Caco-2 (cell line): ENCODE results near the gene TTC21A. TPM values are rescaled to one million over a fixed set of nuclear protein-coding genes. Genes with fewer than 3 reads are reported as not detected.

Experiments used
- BruUV-seq: library from RNA; stranded (reverse); fragments of 400-500 nt; replicated peaks from 2 replicates; lab custom pipeline; 2021; lab: Mats Ljungman, UMichigan
- CTCF ChIA-PET: fragments of 300-600 bp; sonication (Branson Sonifier 250); formaldehyde crosslinking; loops from one replicate; lab custom pipeline; 2022; ENCODE audit warnings: antibody characterized with exemption; lab: Charles Lee
- POLR2A ChIA-PET: fragments of 300-600 bp; sonication (Branson Sonifier 250); formaldehyde crosslinking; loops from one replicate; lab custom pipeline; 2022; ENCODE audit warnings: antibody characterized with exemption; lab: Charles Lee
- DNase-seq, 2 experiments: peaks; one replicate each; pipeline versions ENCODE4 v3.0.0 to v3.0.0-alpha.2; 2020 to 2022
- H3K27me3 ChIP-seq: replicated peaks from 2 replicates; pipeline ENCODE4 v1.6.0; 2011; ENCODE audit warnings: low read length; ENCODE audit not compliant: control insufficient read depth, insufficient read depth
- H3K36me3 ChIP-seq: 2 replicates; pipeline ENCODE4 v1.5.1; 2011; ENCODE audit warnings: low read length; ENCODE audit not compliant: control insufficient read depth, insufficient read depth
- H3K4me1 ChIP-seq: fragments of 250-450 bp; sonication (Bioruptor Pico); 2 replicates; pipeline ENCODE4 v1.5.1; 2020; ENCODE audit warnings: mild to moderate bottlenecking
- H3K4me3 ChIP-seq: 2 replicates; pipeline ENCODE4 v1.5.1; 2011; ENCODE audit warnings: low read depth, mild to moderate bottlenecking, control low read depth, low read length
- H3K9me3 ChIP-seq: fragments of 250-450 bp; sonication (Bioruptor Pico); 2 replicates; pipeline ENCODE4 v1.5.1; 2020; ENCODE audit warnings: mild to moderate bottlenecking, moderate library complexity
- H3K27ac Mint-ChIP-seq: one replicate; pipeline ENCODE4 v1.8.0; 2022; ENCODE audit warnings: mixed read lengths; ENCODE audit not compliant: unreplicated experiment
- H3K27me3 Mint-ChIP-seq: one replicate; pipeline ENCODE4 v1.8.0; 2022; ENCODE audit warnings: mixed read lengths; ENCODE audit not compliant: insufficient read depth, unreplicated experiment
- H3K36me3 Mint-ChIP-seq: one replicate; pipeline ENCODE4 v1.8.0; 2022; ENCODE audit warnings: mild to moderate bottlenecking, mixed read lengths; ENCODE audit not compliant: insufficient read depth, unreplicated experiment
- H3K4me1 Mint-ChIP-seq: one replicate; pipeline ENCODE4 v1.8.0; 2022; ENCODE audit warnings: low read depth, mixed read lengths; ENCODE audit not compliant: unreplicated experiment
- H3K4me3 Mint-ChIP-seq: one replicate; pipeline ENCODE4 v1.8.0; 2022; ENCODE audit warnings: mild to moderate bottlenecking, moderate library complexity, mixed read lengths; ENCODE audit not compliant: unreplicated experiment
- H3K9me3 Mint-ChIP-seq: one replicate; pipeline ENCODE4 v1.8.0; 2022; ENCODE audit warnings: mixed read lengths; ENCODE audit not compliant: unreplicated experiment
- CTCF ChIP-seq, 2 experiments: fragments of 200-600 bp in 1 of 2; IDR thresholded peaks; 1 replicate in 1 of 2; 2 replicates in 1 of 2; pipeline versions ENCODE4 v1.5.1 to v1.8.0; 2011 to 2022; ENCODE audit warnings: antibody characterized with exemption in 1 of 2, control low read depth in 1 of 2, inconsistent platforms in 1 of 2, low read depth in 1 of 2, low read length in 1 of 2, mild to moderate bottlenecking in 1 of 2, moderate library complexity in 1 of 2; ENCODE audit not compliant: insufficient read depth in 1 of 2, severe bottlenecking in 1 of 2, unreplicated experiment in 1 of 2
- intact Hi-C: fragments of 100-400 bp; cut with micrococcal nuclease; formaldehyde crosslinking; loops from one replicate; pipeline ENCODE4 v1.10.0; 2022; ENCODE audit not compliant: unreplicated experiment
- total RNA-seq: library from RNA; stranded (reverse); gene quantifications from 2 replicates; pipeline ENCODE4 v1.2.3, GENCODE V29; 2022

The TTC21A gene
- total RNA-seq, 1 experiment from 2014 or later: 4.0 TPM

- Mint-ChIP-seq H3K27ac (no peak overlapping the region), H3K4me3 (no peak overlapping the region), H3K4me1 (peaks cover 18% of the 10 kb centered on the region), H3K9me3 (no peaks in the 10 kb centered on the region), H3K36me3 (peaks cover 2% of the 10 kb centered on the region), H3K27me3 (no peaks in the 10 kb centered on the region)
- intact Hi-C loops: no loop called here
- no TSS peak for BruUV-seq
- no peak for DNase-seq
- ChIA-PET POLR2A (no interaction called here), CTCF (interaction anchor here (2.7 kb wide), 1 partner anchor 102 kb away, joined by 13 read pairs; no protein-coding TSS in a partner anchor)
- H3K9me3 ChIP-seq: no peaks in the 10 kb centered on the region
- no peak for TF ChIP-seq CTCF (IDR thresholded peaks at IDR 0.05; ENCODE audit: insufficient read depth in 1 of 2, low read depth in 1 of 2, low read length in 1 of 2, severe bottlenecking in 1 of 2, unreplicated experiment in 1 of 2)
- H3K4me3 ChIP-seq: no peak overlapping the region
- no peaks in the 10 kb centered on the region for H3K27me3 ChIP-seq
- H3K36me3 ChIP-seq: no peaks in the 10 kb centered on the region
- peaks cover 16% of the 10 kb centered on the region for H3K4me1 ChIP-seq
These were observed 78.6 kb downstream of the TTC21A start for GRCh38 chr3:39185959-39186691.

- no peak overlapping the region for H3K4me3 Mint-ChIP-seq
- H3K9me3 Mint-ChIP-seq: no peaks in the 10 kb centered on the region
- H3K4me1 ChIP-seq: peaks cover 22% of the 10 kb centered on the region
- H3K9me3 ChIP-seq: no peaks in the 10 kb centered on the region
- DNase-seq: no peak
- TF ChIP-seq CTCF (IDR thresholded peaks at IDR 0.05; ENCODE audit: insufficient read depth in 1 of 2, low read depth in 1 of 2, low read length in 1 of 2, severe bottlenecking in 1 of 2, unreplicated experiment in 1 of 2): no peak
- no peaks in the 10 kb centered on the region for H3K27me3 Mint-ChIP-seq
- H3K4me3 ChIP-seq: no peak overlapping the region
- H3K36me3 ChIP-seq: no peaks in the 10 kb centered on the region
- no peaks in the 10 kb centered on the region for H3K36me3 Mint-ChIP-seq
- no TSS peak for BruUV-seq
- no peaks in the 10 kb centered on the region for H3K27me3 ChIP-seq
- intact Hi-C loops: no loop called here
- ChIA-PET POLR2A (no interaction called here), CTCF (interaction anchor here (0.6 to 2.7 kb wide), 2 partner anchors 59 to 102 kb away, joined by 3 to 13 read pairs; no protein-coding TSS in a partner anchor)
- peaks cover 13% of the 10 kb centered on the region for H3K4me1 Mint-ChIP-seq
- H3K27ac Mint-ChIP-seq: no peak overlapping the region
These were observed 79.2 kb downstream of the TTC21A start for GRCh38 chr3:39186692-39187151.

GRCh38 chr3:39187372-39188155 lies 80.1 kb downstream of the TTC21A start:
- Mint-ChIP-seq H3K27me3 (no peaks in the 10 kb centered on the region), H3K9me3 (no peaks in the 10 kb centered on the region), H3K4me1 (peaks cover 13% of the 10 kb centered on the region), H3K36me3 (no peaks in the 10 kb centered on the region), H3K27ac (no peak overlapping the region), H3K4me3 (no peak overlapping the region)
- ChIA-PET POLR2A (no interaction called here), CTCF (interaction anchor here (0.6 to 2.7 kb wide), 2 partner anchors 59 to 101 kb away, joined by 3 to 13 read pairs; no protein-coding TSS in a partner anchor)
- Histone ChIP-seq H3K27me3 (no peaks in the 10 kb centered on the region), H3K36me3 (no peaks in the 10 kb centered on the region), H3K4me1 (peaks cover 26% of the 10 kb centered on the region), H3K4me3 (no peak overlapping the region), H3K9me3 (no peaks in the 10 kb centered on the region)
- BruUV-seq: no TSS peak
- no peak for TF ChIP-seq CTCF (IDR thresholded peaks at IDR 0.05; ENCODE audit: insufficient read depth in 1 of 2, low read depth in 1 of 2, low read length in 1 of 2, severe bottlenecking in 1 of 2, unreplicated experiment in 1 of 2)
- no peak for DNase-seq
- intact Hi-C loops: no loop called here
